Skeletal muscle tissue (tissue), 4 donors: ENCODE measurements around the gene CGNL1. TPM values are rescaled to one million over a fixed set of nuclear protein-coding genes. Genes with fewer than 3 reads are reported as not detected.

Source experiments
- H3K27ac ChIP-seq: one replicate; pipeline ENCODE4 v1.7.0; 2013; ENCODE audit warnings: mild to moderate bottlenecking, low read depth, low read length, inconsistent platforms
- H3K27me3 ChIP-seq, 3 donors: one replicate each; pipeline ENCODE4 v1.7.0; 2013; ENCODE audit warnings: low read length in 3 of 3; ENCODE audit not compliant: control insufficient read depth in 3 of 3, insufficient read depth in 3 of 3
- H3K36me3 ChIP-seq, 3 donors: one replicate each; pipeline ENCODE4 v1.7.0; 2013; ENCODE audit warnings: low read length in 3 of 3; ENCODE audit not compliant: control insufficient read depth in 3 of 3, insufficient read depth in 3 of 3
- H3K4me1 ChIP-seq, 3 donors: one replicate each; pipeline ENCODE4 v1.7.0; 2013; ENCODE audit warnings: low read length in 3 of 3, mild to moderate bottlenecking in 3 of 3; ENCODE audit not compliant: control insufficient read depth in 3 of 3, insufficient read depth in 3 of 3
- H3K4me3 ChIP-seq, 3 donors: one replicate each; pipeline ENCODE4 v1.7.0; 2013; ENCODE audit warnings: low read length in 3 of 3
- H3K9ac ChIP-seq, 3 donors: one replicate each; pipeline ENCODE4 v1.7.0; 2013; ENCODE audit warnings: low read length in 3 of 3, mild to moderate bottlenecking in 3 of 3, moderate library complexity in 2 of 3, low read depth in 1 of 3
- H3K9me3 ChIP-seq, 3 donors: one replicate each; pipeline ENCODE4 v1.7.0; 2013; ENCODE audit warnings: low read length in 3 of 3; ENCODE audit not compliant: control insufficient read depth in 3 of 3
- total RNA-seq: library from RNA; depleted of rRNA; stranded (reverse); fragments of >200 nt; gene quantifications from one replicate; pipeline ENCODE4 v1.2.3, GENCODE V29; 2014
- donor health status: Osteomylitis.

The CGNL1 gene
- total RNA-seq, 1 donor from 2014 or later, result 11.5 TPM

- peaks cover 0 to 3% (median 0%) of the 10 kb centered on the region in 3 donors for H3K4me1 ChIP-seq
- H3K9me3 ChIP-seq, result no peaks in the 10 kb centered on the region
- H3K36me3 ChIP-seq, result no peaks in the 10 kb centered on the region
- no peak overlapping the region for H3K27ac ChIP-seq
- no peak overlapping the region for H3K4me3 ChIP-seq
- no peak overlapping the region for H3K9ac ChIP-seq
- no peaks in the 10 kb centered on the region for H3K27me3 ChIP-seq
These were observed 120.3 kb downstream of the CGNL1 start for GRCh38 chr15:57496594-57496945.

- H3K4me3 ChIP-seq, result no peak overlapping the region
- H3K9ac ChIP-seq, result no peak overlapping the region
- no peaks in the 10 kb centered on the region for H3K9me3 ChIP-seq
- H3K36me3 ChIP-seq, result no peaks in the 10 kb centered on the region
- H3K27ac ChIP-seq, result no peak overlapping the region
- H3K4me1 ChIP-seq, result peaks cover 0 to 3% (median 0%) of the 10 kb centered on the region in 3 donors
- H3K27me3 ChIP-seq, result no peaks in the 10 kb centered on the region
These were observed 120.9 kb downstream of the CGNL1 start for GRCh38 chr15:57496946-57497869.

GRCh38 chr15:57500256-57500655 is 124.0 kb downstream of the CGNL1 start:
- H3K27me3 ChIP-seq, result no peaks in the 10 kb centered on the region
- H3K4me3 ChIP-seq, result no peak overlapping the region
- H3K27ac ChIP-seq, result no peak overlapping the region
- no peak overlapping the region for H3K9ac ChIP-seq
- no peaks in the 10 kb centered on the region for H3K9me3 ChIP-seq
- H3K36me3 ChIP-seq, result no peaks in the 10 kb centered on the region
- no peaks in the 10 kb centered on the region for H3K4me1 ChIP-seq

GRCh38 chr15:57500979-57501576 is 124.8 kb downstream of the CGNL1 start:
- H3K27ac ChIP-seq, result no peak overlapping the region
- no peaks in the 10 kb centered on the region for H3K36me3 ChIP-seq
- no peaks in the 10 kb centered on the region for H3K27me3 ChIP-seq
- no peaks in the 10 kb centered on the region for H3K9me3 ChIP-seq
- no peak overlapping the region for H3K4me3 ChIP-seq
- no peak overlapping the region for H3K9ac ChIP-seq
- H3K4me1 ChIP-seq, result no peaks in the 10 kb centered on the region

- H3K9me3 ChIP-seq, result no peaks in the 10 kb centered on the region
- H3K4me3 ChIP-seq, result no peak overlapping the region
- no peaks in the 10 kb centered on the region for H3K4me1 ChIP-seq
- H3K36me3 ChIP-seq, result no peaks in the 10 kb centered on the region
- no peaks in the 10 kb centered on the region for H3K27me3 ChIP-seq
- H3K9ac ChIP-seq, result no peak overlapping the region
- H3K27ac ChIP-seq, result no peak overlapping the region
These were observed 125.8 kb downstream of the CGNL1 start for GRCh38 chr15:57502116-57502515.

GRCh38 chr15:57503051-57503702 is 126.9 kb downstream of the CGNL1 start:
- Histone ChIP-seq H3K4me3 (no peak overlapping the region), H3K9me3 (no peaks in the 10 kb centered on the region), H3K27ac (no peak overlapping the region), H3K36me3 (no peaks in the 10 kb centered on the region), H3K27me3 (no peaks in the 10 kb centered on the region), H3K4me1 (no peaks in the 10 kb centered on the region), H3K9ac (no peak overlapping the region)

GRCh38 chr15:57503911-57504598 is 127.8 kb downstream of the CGNL1 start:
- Histone ChIP-seq H3K9ac (no peak overlapping the region), H3K36me3 (no peaks in the 10 kb centered on the region), H3K27me3 (no peaks in the 10 kb centered on the region), H3K4me3 (no peak overlapping the region), H3K9me3 (no peaks in the 10 kb centered on the region), H3K4me1 (no peaks in the 10 kb centered on the region), H3K27ac (no peak overlapping the region)

- H3K27me3 ChIP-seq, result no peaks in the 10 kb centered on the region
These were observed 128.3 kb downstream of the CGNL1 start for GRCh38 chr15:57504599-57504940.

GRCh38 chr15:57505056-57505715 is 128.9 kb downstream of the CGNL1 start:
- H3K4me1 ChIP-seq, result peaks cover 0 to 3% (median 2%) of the 10 kb centered on the region in 3 donors
- no peak overlapping the region for H3K27ac ChIP-seq
- no peak overlapping the region for H3K4me3 ChIP-seq
- no peaks in the 10 kb centered on the region for H3K9me3 ChIP-seq
- no peaks in the 10 kb centered on the region for H3K27me3 ChIP-seq
- H3K9ac ChIP-seq, result no peak overlapping the region
- H3K36me3 ChIP-seq, result no peaks in the 10 kb centered on the region

More at GRCh38 chr15:57504599-57504940, 128.3 kb downstream of the CGNL1 start:
- Histone ChIP-seq H3K9me3 (no peaks in the 10 kb centered on the region), H3K36me3 (no peaks in the 10 kb centered on the region), H3K4me1 (peaks cover 0 to 3% (median 0%) of the 10 kb centered on the region in 3 donors), H3K27ac (no peak overlapping the region), H3K4me3 (no peak overlapping the region), H3K9ac (no peak overlapping the region)
